Ishikawa (cell line): ENCODE measurements around the gene NBEAL1.

ENCODE experiments used
- CEBPB ChIP-seq: IDR thresholded peaks from 2 replicates; pipeline ENCODE4 v1.6.1; 2012
- CREB1 ChIP-seq: IDR thresholded peaks from 2 replicates; pipeline ENCODE4 v1.6.1; 2012; ENCODE audit warnings: low read depth
- EGR1 ChIP-seq: IDR thresholded peaks from 2 replicates; pipeline ENCODE4 v1.6.1; 2012
- EP300 ChIP-seq: IDR thresholded peaks from 2 replicates; pipeline ENCODE4 v1.6.1; 2012; ENCODE audit warnings: borderline replicate concordance
- FOXM1 ChIP-seq: IDR thresholded peaks from 2 replicates; pipeline ENCODE4 v1.6.1; 2012; ENCODE audit warnings: low read depth, borderline replicate concordance
- MAX ChIP-seq: IDR thresholded peaks from 2 replicates; pipeline ENCODE4 v1.6.1; 2012
- NFIC ChIP-seq: IDR thresholded peaks from 2 replicates; pipeline ENCODE4 v1.6.1; 2012
- RAD21 ChIP-seq: IDR thresholded peaks from 2 replicates; pipeline ENCODE4 v1.6.1; 2012; ENCODE audit warnings: low read depth
- REST ChIP-seq: IDR thresholded peaks from 2 replicates; pipeline ENCODE4 v1.6.1; 2012; ENCODE audit warnings: low read depth, mild to moderate bottlenecking
- TAF1 ChIP-seq: IDR thresholded peaks from 2 replicates; pipeline ENCODE4 v1.6.1; 2012; ENCODE audit warnings: low read depth, mild to moderate bottlenecking
- TCF12 ChIP-seq: IDR thresholded peaks from 2 replicates; pipeline ENCODE4 v1.6.1; 2012; ENCODE audit warnings: low read depth
- TEAD4 ChIP-seq: IDR thresholded peaks from 2 replicates; pipeline ENCODE4 v1.6.1; 2012
- USF1 ChIP-seq: IDR thresholded peaks from 2 replicates; pipeline ENCODE4 v1.6.1; 2012
- YY1 ChIP-seq: IDR thresholded peaks from 2 replicates; pipeline ENCODE4 v1.6.1; 2012; ENCODE audit warnings: low read depth
- ZBTB7A ChIP-seq: IDR thresholded peaks from 2 replicates; pipeline ENCODE4 v1.6.1; 2012; ENCODE audit warnings: low read depth

The NBEAL1 gene

GRCh38 chr2:203195331-203196036 lies 180.8 kb downstream of the NBEAL1 start:
- no peak for TF ChIP-seq FOXM1
- no peak for TF ChIP-seq RAD21
- no peak for TF ChIP-seq YY1
- no peak for TF ChIP-seq REST
- no peak for TF ChIP-seq TEAD4
- no peak for TF ChIP-seq CEBPB
- TF ChIP-seq USF1 = no peak
- TF ChIP-seq ZBTB7A = no peak
- no peak for TF ChIP-seq MAX

GRCh38 chr2:203200866-203201265 lies 186.2 kb downstream of the NBEAL1 start:
- TF ChIP-seq YY1 (no peak), REST (no peak), EP300 (no peak), TAF1 (no peak), USF1 (no peak), ZBTB7A (no peak), CREB1 (no peak), CEBPB (no peak), RAD21 (no peak), TEAD4 (no peak), FOXM1 (no peak), MAX (no peak), EGR1 (no peak)

GRCh38 chr2:203201426-203201825 lies 186.8 kb downstream of the NBEAL1 start:
- TF ChIP-seq FOXM1 (no peak), RAD21 (no peak), YY1 (no peak), REST (no peak), EGR1 (no peak), CREB1 (no peak), ZBTB7A (no peak), CEBPB (no peak), TAF1 (no peak), TEAD4 (no peak), TCF12 (no peak), NFIC (no peak), USF1 (no peak), MAX (no peak), EP300 (no peak)

- TF ChIP-seq REST = no peak
- TF ChIP-seq EP300 = no peak
- TF ChIP-seq RAD21 = no peak
- TF ChIP-seq TCF12 = no peak
- TF ChIP-seq TAF1 = no peak
- TF ChIP-seq MAX = no peak
- TF ChIP-seq TEAD4 = no peak
- TF ChIP-seq NFIC = no peak
- TF ChIP-seq EGR1 = no peak
- TF ChIP-seq CREB1 = no peak
- no peak for TF ChIP-seq ZBTB7A
- no peak for TF ChIP-seq USF1
- no peak for TF ChIP-seq YY1
- no peak for TF ChIP-seq FOXM1
- no peak for TF ChIP-seq CEBPB
Observed at GRCh38 chr2:203209538-203209937, 194.9 kb downstream of the NBEAL1 start.
